Gastrocnemius medialis (tissue), 4 donors: ENCODE results near the gene BMPR1A.

Source experiments
- CTCF ChIP-seq, 5 experiments: fragments of 450-650 bp in 3 of 5; fragments of 200-600 bp in 2 of 5; sonication (generic) in 2 of 5; IDR thresholded peaks in 4 of 5; conservative IDR thresholded peaks in 1 of 5; 1 replicate in 4 of 5; 2 replicates in 1 of 5; pipeline ENCODE4 v1.5.1; 2016 to 2019; ENCODE audit warnings: antibody characterized with exemption in 5 of 5, mild to moderate bottlenecking in 3 of 5, moderate library complexity in 3 of 5
- POLR2A ChIP-seq, 2 donors: fragments of 450-650 bp; IDR thresholded peaks; one replicate each; pipeline ENCODE4 v1.6.1; 2017; ENCODE audit warnings: antibody characterized with exemption in 2 of 2, mild to moderate bottlenecking in 2 of 2, moderate library complexity in 2 of 2

DNA sequence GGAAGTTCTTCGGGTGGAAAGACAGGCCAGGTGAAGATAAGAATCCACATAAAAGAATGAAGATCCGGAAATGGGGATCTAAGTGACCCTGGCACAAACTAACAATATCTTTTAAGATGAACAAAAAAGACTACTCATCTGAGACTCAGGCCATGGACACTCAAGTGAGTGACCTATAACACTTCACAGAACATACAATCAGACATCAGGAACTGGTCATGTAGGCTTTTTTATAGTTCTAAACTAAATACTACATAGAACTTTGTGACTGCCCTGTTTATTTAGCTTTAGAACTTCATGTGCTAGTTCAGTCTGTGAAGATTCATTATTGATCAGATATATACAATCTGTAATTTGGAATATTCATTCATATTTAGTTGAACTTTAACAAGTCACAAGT is 148.2 kb downstream of the BMPR1A start:
- TF ChIP-seq CTCF (IDR thresholded peaks at IDR 0.05 in 4 of 5, conservative IDR thresholded peaks at IDR 0.05 in 1 of 5) (no peak), POLR2A (IDR thresholded peaks at IDR 0.05) (no peak)
